HEK293T (cell line): ENCODE measurements around the gene ARHGAP29.

Source experiments
- BHLHE40 ChIP-seq: fragments of 450-650 bp; IDR thresholded peaks from 2 replicates; pipeline ENCODE4 v1.6.1; 2016; ENCODE audit warnings: mild to moderate bottlenecking, moderate library complexity, borderline replicate concordance
- SUZ12 ChIP-seq: fragments of 450-650 bp; IDR thresholded peaks from 2 replicates; pipeline ENCODE4 v1.6.1; 2016; ENCODE audit warnings: mild to moderate bottlenecking
- TF ChIP-seq, protein P1 (sequence below): fragments of 450-650 bp; IDR thresholded peaks from 2 replicates; pipeline ENCODE4 v1.6.1; 2016

DNA sequence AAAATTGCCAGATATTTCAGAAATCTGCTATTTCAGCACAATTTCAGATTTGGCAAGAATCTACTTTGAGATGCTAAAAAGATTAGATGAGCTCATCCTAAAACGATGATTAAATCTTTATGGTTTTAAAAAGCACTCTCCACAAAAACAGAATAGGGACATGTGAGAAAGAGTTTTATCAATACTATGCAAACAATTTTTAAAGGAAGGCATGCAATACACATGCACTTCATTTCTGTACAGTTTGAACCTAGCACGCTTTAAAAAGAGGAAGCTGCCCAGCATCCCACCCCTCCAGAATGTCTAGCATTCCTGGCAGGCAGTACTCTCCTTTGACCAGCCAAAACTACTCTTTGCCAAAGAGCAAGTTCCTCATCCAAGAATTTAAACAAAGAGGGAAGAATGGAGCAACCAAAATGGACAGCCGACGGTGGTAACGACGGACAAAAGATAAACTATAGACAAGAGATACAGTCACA lies 1.3 kb downstream of the ARHGAP29 start:
- TF ChIP-seq SUZ12 (no peak), BHLHE40 (no peak)
- TF ChIP-seq, protein P1, sequence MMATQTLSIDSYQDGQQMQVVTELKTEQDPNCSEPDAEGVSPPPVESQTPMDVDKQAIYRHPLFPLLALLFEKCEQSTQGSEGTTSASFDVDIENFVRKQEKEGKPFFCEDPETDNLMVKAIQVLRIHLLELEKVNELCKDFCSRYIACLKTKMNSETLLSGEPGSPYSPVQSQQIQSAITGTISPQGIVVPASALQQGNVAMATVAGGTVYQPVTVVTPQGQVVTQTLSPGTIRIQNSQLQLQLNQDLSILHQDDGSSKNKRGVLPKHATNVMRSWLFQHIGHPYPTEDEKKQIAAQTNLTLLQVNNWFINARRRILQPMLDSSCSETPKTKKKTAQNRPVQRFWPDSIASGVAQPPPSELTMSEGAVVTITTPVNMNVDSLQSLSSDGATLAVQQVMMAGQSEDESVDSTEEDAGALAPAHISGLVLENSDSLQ: no peak
